HG02885 (cell line): Measurements from ENCODE around the gene AKT3.

Experiments used
- ATAC-seq: cut with Tn5 transposase; IDR thresholded peaks from one replicate; pipeline ENCODE4 v1.9.1; 2021; ENCODE audit warnings: mild to moderate bottlenecking; ENCODE audit not compliant: unreplicated experiment, poor library complexity

AKT3 gene

DNA sequence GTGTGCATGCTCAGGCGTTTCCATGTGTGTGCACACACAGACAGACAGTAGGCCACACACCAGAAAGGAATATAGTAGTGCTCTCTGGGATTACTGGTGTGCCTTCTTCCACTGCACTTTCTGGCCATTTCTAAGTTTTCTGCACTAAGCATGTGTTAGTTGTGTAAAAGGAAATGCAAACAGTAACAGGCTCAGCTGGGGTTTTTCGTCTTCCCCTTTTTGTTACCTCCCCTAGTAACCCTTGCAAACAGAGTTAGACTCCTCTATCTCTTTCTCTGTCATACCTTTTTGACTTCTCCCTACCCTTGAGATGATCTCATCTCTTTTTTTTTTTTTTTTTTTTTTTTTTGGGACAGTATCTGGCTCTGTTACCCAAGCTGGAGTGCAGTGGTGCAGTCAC, 398.0 kb downstream of the AKT3 start:
- ATAC-seq = no peak

DNA sequence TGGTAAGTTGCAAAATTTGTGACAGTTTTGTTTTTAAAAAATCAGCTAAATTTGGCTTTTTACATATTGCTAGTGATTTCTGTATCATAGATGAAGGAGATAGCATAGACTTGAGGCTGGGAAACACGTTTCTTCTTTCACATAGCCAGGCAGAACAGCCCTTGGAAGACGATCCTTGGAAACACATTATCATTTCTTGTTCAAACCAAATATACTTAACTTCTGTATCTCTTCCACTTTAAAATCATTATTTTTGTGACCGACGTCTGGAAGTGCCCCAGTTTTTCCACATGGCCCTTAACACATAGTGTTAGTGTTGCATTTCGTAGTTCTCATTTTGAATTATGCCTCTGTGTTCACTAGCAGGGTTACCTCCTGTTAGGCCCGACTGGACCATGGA, 400.7 kb downstream of the AKT3 start:
- ATAC-seq = no peak

DNA sequence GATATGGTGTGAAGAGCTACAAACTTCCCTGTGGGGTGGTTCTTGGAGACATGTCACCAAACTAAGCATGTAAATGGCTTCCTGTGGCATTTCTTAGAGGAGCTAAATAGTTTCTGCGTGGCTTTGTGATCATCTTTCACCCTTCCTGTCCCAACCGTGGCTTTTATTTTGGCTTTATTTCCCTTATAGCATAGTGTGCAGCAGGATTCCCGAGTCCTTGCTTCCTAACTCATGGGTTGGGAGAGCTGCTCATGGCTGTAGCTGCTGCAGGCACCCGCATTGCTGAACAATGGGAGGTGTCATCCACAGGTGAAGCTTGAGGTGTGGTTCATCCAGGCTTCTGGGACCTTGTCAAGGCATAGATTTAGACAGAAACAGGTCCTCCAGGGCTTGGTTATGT, 402.2 kb downstream of the AKT3 start:
- no peak for ATAC-seq

DNA sequence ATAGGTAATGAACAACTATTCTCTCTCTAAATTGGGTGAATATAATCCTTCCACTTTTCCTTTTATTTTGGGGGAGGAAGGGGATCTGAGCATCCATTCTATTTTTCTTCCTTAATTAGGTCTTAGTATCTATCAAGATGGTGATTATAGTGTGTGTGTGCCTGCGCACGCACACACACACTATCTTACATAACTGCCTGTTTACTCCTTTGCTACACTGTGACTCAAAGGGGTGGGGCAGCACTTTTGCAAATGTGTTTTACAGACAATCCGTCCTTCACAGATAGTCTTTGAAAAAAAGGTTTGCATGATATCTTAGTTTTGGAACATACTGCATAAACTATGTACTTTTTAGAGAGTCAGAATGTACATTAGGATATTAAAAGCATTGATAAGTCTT, 402.7 kb downstream of the AKT3 start:
- no peak for ATAC-seq

DNA sequence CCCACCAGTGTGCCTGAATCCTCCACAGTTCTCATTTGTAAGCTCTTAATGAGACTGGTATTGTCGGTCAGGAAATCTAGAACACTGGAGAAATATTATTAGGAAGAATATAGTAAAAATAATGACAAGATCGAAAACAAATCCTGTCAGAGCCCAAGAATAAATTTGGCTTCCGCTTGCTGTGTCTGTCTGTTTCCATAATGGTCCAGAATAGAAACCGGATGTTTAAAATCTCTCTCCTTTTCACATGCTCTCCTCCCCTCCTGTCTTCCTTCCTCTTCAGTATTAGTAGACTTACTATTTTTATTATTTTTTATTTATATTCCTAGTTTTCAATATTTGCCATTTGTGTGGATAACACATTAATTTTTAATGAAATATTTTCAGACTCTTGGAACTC, 406.5 kb downstream of the AKT3 start:
- ATAC-seq = no peak

DNA sequence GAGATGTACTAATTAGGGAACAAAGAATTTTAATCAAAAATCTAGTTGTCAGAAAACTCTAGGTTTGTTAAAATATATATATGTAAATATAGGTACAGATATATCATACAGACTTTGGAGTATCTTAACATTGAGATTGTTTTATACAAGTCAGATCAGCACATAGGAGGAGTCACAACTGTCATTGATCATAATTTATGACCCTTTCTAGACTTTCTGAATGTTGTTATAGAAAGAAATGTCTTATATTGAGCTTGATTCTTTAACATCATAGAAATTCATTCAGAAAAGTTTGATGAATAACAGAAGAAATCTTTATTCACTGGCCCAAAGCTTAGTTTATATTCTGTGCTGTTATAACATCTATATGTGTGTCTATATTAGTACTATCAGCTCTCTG, 408.4 kb downstream of the AKT3 start:
- no peak for ATAC-seq

DNA sequence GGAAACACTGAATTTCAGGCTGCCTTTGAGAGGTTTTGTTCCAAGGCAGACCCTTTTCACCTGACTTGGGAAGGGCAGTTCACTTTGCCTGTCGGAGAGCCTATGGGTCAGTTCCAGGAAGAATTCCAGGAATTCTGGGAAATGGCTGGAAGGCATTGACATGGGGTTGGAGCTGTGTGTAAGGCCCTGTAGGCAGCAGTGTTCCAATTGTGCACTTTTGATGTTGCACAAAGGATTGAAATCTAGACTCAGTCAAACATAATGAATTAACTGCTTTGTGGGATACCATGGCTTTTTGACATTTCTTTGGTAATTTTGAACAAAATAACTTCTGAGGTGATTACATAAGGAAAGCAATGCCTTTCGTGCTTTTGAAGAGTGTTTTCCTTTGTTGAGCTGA, 409.6 kb downstream of the AKT3 start:
- no peak for ATAC-seq

DNA sequence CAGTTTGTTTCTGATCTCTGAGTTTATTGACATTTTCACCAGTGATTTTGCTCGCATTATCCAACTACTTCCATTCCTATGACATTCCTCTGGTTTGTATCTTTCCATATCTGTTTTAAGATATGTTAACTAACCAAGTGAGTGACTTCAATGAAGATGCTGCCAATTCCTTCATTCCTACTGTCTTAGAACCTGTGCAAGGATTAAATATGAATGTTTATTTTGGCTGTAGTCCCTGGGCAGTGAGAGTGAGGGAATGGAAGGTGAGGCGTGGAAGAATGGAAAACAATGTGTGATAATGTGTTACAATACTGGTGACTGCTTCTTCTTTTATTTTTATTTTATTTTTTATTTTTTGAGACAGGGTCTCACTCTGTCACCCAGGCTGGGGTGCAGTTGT, 411.2 kb downstream of the AKT3 start:
- no peak for ATAC-seq
